A549 (cell line): ENCODE data around the gene GGTLC3.
"Not testable (repeated sequence)": the region's sequence is repeated elsewhere in the genome, so short reads cannot be mapped to it uniquely, and the experiment has no call there.

ENCODE experiments used
- ATOH8 ChIP-seq: fragments of 250-450 bp; sonication (Bioruptor Pico); IDR thresholded peaks from 2 replicates; pipeline ENCODE4 v1.5.0; 2020; ENCODE audit warnings: low read depth, mild to moderate bottlenecking, moderate library complexity
- CTCF ChIP-seq: fragments of >200 bp; sonication (Bioruptor Twin); formaldehyde crosslinking; IDR thresholded peaks from 3 replicates; pipeline ENCODE4 v1.5.1; 2016
- EHMT2 ChIP-seq: fragments of 200-600 bp; sonication (generic); IDR thresholded peaks from 2 replicates; pipeline ENCODE4 v1.6.1; 2016; ENCODE audit warnings: antibody characterized with exemption, low read depth, mild to moderate bottlenecking, moderate library complexity
- ELK1 ChIP-seq: fragments of 150-350 bp; IDR thresholded peaks from 2 replicates; pipeline ENCODE4 v1.6.1; 2014; ENCODE audit warnings: low read depth, mild to moderate bottlenecking, low read length
- EP300 ChIP-seq, 2 experiments: fragments of >200 bp; sonication (Bioruptor Twin); formaldehyde crosslinking; IDR thresholded peaks; 2 replicates in 1 of 2; 3 replicates in 1 of 2; pipeline ENCODE4 v1.6.1; 2016 to 2017
- HOXA7 ChIP-seq: fragments of 250-450 bp; sonication (Bioruptor Pico); IDR thresholded peaks from 2 replicates; pipeline ENCODE4 v1.5.0; 2020; ENCODE audit warnings: mild to moderate bottlenecking, moderate library complexity
- JUN ChIP-seq, 2 experiments: fragments of >200 bp; sonication (Bioruptor Twin); formaldehyde crosslinking; IDR thresholded peaks; 2 replicates in 1 of 2; 3 replicates in 1 of 2; pipeline ENCODE4 v1.6.1; 2016 to 2017
- KDM1A ChIP-seq: fragments of 200-600 bp; sonication (generic); IDR thresholded peaks from 2 replicates; pipeline ENCODE4 v1.6.1; 2016; ENCODE audit warnings: low read depth, mild to moderate bottlenecking
- NR3C1 ChIP-seq: fragments of >200 bp; sonication (Bioruptor Twin); formaldehyde crosslinking; IDR thresholded peaks from 3 replicates; pipeline ENCODE4 v1.6.1; 2017
- PHF8 ChIP-seq: fragments of 200-600 bp; sonication (generic); IDR thresholded peaks from 2 replicates; pipeline ENCODE4 v1.6.1; 2016; ENCODE audit warnings: low read depth, mild to moderate bottlenecking, antibody characterized with exemption, moderate library complexity, borderline replicate concordance
- POLR2A ChIP-seq: IDR thresholded peaks from 2 replicates; pipeline ENCODE4 v1.6.1; 2012; ENCODE audit warnings: mild to moderate bottlenecking, low read length

GRCh38 chr22:18560099-18560974 is 42.4 kb upstream of the GGTLC3 start:
- not testable (repeated sequence) for TF ChIP-seq CTCF; KDM1A; ELK1; POLR2A; ATOH8 (CRISPR knock-in tag); NR3C1; JUN (IDR thresholded peaks at IDR 0.05); EHMT2; PHF8; HOXA7; EP300 (IDR thresholded peaks at IDR 0.05)
